Thyroid gland (tissue), 4 donors: ENCODE results near the gene PCDH15. TPM values are rescaled to one million over a fixed set of nuclear protein-coding genes. Genes with fewer than 3 reads are reported as not detected.

ENCODE experiments used
- DNase-seq, 2 donors: peaks; one replicate each; pipeline ENCODE4 v3.0.0-alpha.2; 2019
- H3K27ac ChIP-seq, 3 donors: fragments of 200-600 bp; sonication (generic); 1 replicate in 2 of 3; 2 replicates in 1 of 3; pipeline ENCODE4 v1.5.1; 2016 to 2019; ENCODE audit warnings: mild to moderate bottlenecking in 1 of 3, moderate library complexity in 1 of 3
- H3K27me3 ChIP-seq: fragments of 200-600 bp; sonication (generic); one replicate; pipeline ENCODE4 v1.5.1; 2019
- H3K36me3 ChIP-seq, 2 donors: fragments of 200-600 bp; sonication (generic); one replicate each; pipeline ENCODE4 v1.5.1; 2016 to 2019
- H3K4me1 ChIP-seq, 2 donors: fragments of 200-600 bp; sonication (generic); one replicate each; pipeline ENCODE4 v1.5.1; 2017 to 2019
- H3K4me3 ChIP-seq, 3 donors: fragments of 200-600 bp; sonication (generic); replicated peaks in 1 of 3; 1 replicate in 2 of 3; 2 replicates in 1 of 3; pipeline ENCODE4 v1.5.1; 2016; ENCODE audit warnings: mild to moderate bottlenecking in 1 of 3
- H3K9me3 ChIP-seq: fragments of 200-600 bp; sonication (generic); one replicate; pipeline ENCODE4 v1.5.1; 2017
- CTCF ChIP-seq, 6 experiments: fragments of 200-600 bp in 3 of 6; fragments of 450-650 bp in 3 of 6; sonication (generic) in 3 of 6; IDR thresholded peaks; one replicate each; pipeline ENCODE4 v1.5.1; 2016 to 2019; ENCODE audit warnings: antibody characterized with exemption in 6 of 6, mild to moderate bottlenecking in 2 of 6, inconsistent platforms in 1 of 6, moderate library complexity in 1 of 6
- POLR2A ChIP-seq, 2 donors: fragments of 450-650 bp; IDR thresholded peaks; one replicate each; pipeline ENCODE4 v1.6.1; 2017; ENCODE audit warnings: antibody characterized with exemption in 2 of 2, mild to moderate bottlenecking in 2 of 2, moderate library complexity in 1 of 2
- WGBS, 2 donors: methylation state at CpG; one replicate each; pipeline ENCODE4 v1.1.5; 2017; 5-methylcytosine and 5-hydroxymethylcytosine counted together
- intact Hi-C: fragments of 100-400 bp; cut with DNase I; formaldehyde crosslinking; loops from one replicate; pipeline ENCODE4 v1.15.1; 2023
- total RNA-seq, 4 donors: library from RNA; depleted of rRNA; stranded (reverse); fragments of >200 nt; gene quantifications; one replicate each; pipeline ENCODE4 v1.2.3, GENCODE V29; 2016

The PCDH15 gene
- total RNA-seq, 4 donors from 2014 or later = not detected

DNA sequence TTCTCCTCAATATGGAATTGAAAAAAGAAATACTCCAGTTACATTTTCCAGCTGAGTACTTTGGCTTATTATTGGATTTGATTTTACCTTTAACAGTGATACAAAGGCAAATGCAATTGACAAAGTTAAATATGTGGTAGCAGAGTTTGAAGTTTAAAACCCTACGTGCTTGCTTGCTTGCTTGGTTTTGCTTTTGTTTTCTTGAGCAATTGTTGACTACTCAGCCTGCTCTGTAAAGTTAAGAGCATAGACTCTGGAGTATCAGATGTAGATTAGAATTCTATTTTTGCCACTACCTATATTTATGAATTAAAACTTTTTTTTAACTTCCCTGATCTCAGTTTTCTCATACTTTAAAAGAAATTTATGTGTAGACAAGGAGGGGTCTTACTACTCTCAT, 51.4 kb downstream of the PCDH15 start:
- Histone ChIP-seq H3K9me3 (no peaks in the 10 kb centered on the region), H3K4me1 (no peaks in the 10 kb centered on the region), H3K27me3 (no peaks in the 10 kb centered on the region), H3K4me3 (no peak overlapping the region), H3K27ac (no peak overlapping the region), H3K36me3 (no peaks in the 10 kb centered on the region)
- intact Hi-C loops = no loop called here
- TF ChIP-seq POLR2A (IDR thresholded peaks at IDR 0.05) (no peak), CTCF (IDR thresholded peaks at IDR 0.05) (no peak)
- WGBS, 2 donors = 70 to 81% methylated on average over 1 of the region's 1 CpG
- DNase-seq = no peak

DNA sequence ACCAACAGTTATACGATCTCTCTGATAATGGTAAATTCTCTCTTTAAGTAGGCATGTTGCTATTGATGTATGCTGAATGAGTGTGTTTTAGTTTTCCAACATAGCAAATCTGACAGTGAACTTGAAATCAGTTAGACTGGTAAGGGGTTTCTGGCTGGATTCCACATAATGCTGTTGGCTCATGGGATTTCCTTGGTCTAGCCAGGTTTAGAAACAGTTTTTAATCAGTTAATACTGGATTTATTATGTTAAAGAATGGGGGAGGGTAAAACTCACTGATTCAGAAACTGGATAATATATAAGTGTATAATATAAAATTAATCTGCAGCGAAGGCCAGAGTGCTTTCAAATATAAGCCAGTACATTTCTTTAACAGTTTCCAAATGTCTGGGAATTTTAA, 55.6 kb downstream of the PCDH15 start:
- H3K4me3 ChIP-seq = no peak overlapping the region
- H3K27ac ChIP-seq = no peak overlapping the region
- no peaks in the 10 kb centered on the region for H3K27me3 ChIP-seq
- intact Hi-C loops = no loop called here
- no peak for DNase-seq
- no peaks in the 10 kb centered on the region for H3K9me3 ChIP-seq
- H3K4me1 ChIP-seq = no peaks in the 10 kb centered on the region
- TF ChIP-seq CTCF (IDR thresholded peaks at IDR 0.05) = no peak
- no peak for TF ChIP-seq POLR2A (IDR thresholded peaks at IDR 0.05)
- no peaks in the 10 kb centered on the region for H3K36me3 ChIP-seq
- WGBS, 2 donors = 70 to 73% methylated on average over 2 of the region's 2 CpGs

GRCh38 chr10:54742416-54742815, 58.6 kb downstream of the PCDH15 start:
- TF ChIP-seq CTCF (IDR thresholded peaks at IDR 0.05) (no peak), POLR2A (IDR thresholded peaks at IDR 0.05) (no peak)
- intact Hi-C loops = no loop called here
- no peaks in the 10 kb centered on the region for H3K4me1 ChIP-seq
- DNase-seq = no peak
- H3K27ac ChIP-seq = no peak overlapping the region
- WGBS, 2 donors = 88 to 96% methylated on average over 4 of the region's 4 CpGs
- H3K27me3 ChIP-seq = no peaks in the 10 kb centered on the region
- H3K9me3 ChIP-seq = no peaks in the 10 kb centered on the region
- no peak overlapping the region for H3K4me3 ChIP-seq
- no peaks in the 10 kb centered on the region for H3K36me3 ChIP-seq

DNA sequence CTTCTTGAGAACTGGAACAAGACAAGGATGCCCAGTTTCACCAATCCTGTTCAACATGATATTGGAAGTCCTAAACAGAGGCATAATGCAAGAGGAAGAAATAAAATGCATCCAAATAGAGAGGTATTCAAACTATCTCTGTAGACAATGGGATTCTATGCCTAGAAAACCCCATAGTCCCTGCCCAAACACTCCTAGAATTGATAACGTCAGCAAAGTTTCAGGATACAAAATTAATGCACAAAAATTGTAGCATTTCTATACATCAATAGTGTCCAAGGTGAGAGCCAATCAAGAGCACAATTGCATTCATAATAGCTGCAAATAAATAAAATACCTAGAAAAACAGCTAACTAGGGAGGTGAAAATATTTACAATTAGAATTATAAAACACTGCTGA, 72.5 kb downstream of the PCDH15 start:
- 93 to 98% methylated on average over 1 of the region's 1 CpG for WGBS, 2 donors

DNA sequence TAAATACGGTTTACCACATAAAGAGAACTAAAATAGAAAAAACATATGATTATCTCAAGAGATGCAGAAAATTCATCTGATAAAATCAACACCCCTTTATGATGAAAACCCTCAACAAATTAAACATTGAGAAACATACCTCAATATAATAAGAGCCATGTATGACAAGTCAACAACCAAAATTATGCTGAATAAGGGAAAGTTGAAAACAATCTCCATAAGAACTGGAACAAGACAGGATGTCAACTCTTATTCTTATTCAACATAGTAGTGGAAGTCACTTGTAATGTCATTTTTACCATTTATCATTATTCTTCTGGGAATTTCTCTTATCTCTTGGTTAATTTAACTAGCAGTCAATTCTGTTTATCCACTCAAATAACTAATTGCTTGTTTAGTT, 79.0 kb downstream of the PCDH15 start:
- H3K9me3 ChIP-seq = no peaks in the 10 kb centered on the region
- TF ChIP-seq CTCF (IDR thresholded peaks at IDR 0.05) = no peak
- TF ChIP-seq POLR2A (IDR thresholded peaks at IDR 0.05) = no peak
- intact Hi-C loops = no loop called here
- H3K36me3 ChIP-seq = no peaks in the 10 kb centered on the region
- no peak for DNase-seq
- H3K27ac ChIP-seq = no peak overlapping the region
- no peak overlapping the region for H3K4me3 ChIP-seq
- no peaks in the 10 kb centered on the region for H3K27me3 ChIP-seq
- no peaks in the 10 kb centered on the region for H3K4me1 ChIP-seq
- 96 to 98% methylated on average over 1 of the region's 1 CpG for WGBS, 2 donors

More for the DNA sequence above, 72.5 kb downstream of the PCDH15 start:
- no peak overlapping the region for H3K4me3 ChIP-seq
- TF ChIP-seq POLR2A (IDR thresholded peaks at IDR 0.05) = no peak
- no peak for TF ChIP-seq CTCF (IDR thresholded peaks at IDR 0.05)
- no peak for DNase-seq
- H3K9me3 ChIP-seq = no peaks in the 10 kb centered on the region
- intact Hi-C loops = no loop called here
- no peaks in the 10 kb centered on the region for H3K36me3 ChIP-seq
- H3K27ac ChIP-seq = no peak overlapping the region
- no peaks in the 10 kb centered on the region for H3K27me3 ChIP-seq
- no peaks in the 10 kb centered on the region for H3K4me1 ChIP-seq
